ENCODE measurements around the gene ST3GAL3. TPM values are rescaled to one million over a fixed set of nuclear protein-coding genes. Genes with fewer than 3 reads are reported as not detected.

ST3GAL3 gene
- total and polyA plus RNA-seq, 2 donors (not counting 3 experiments of a cell fraction or from before 2014, with no cell fraction given): 14.3 to 35.8 TPM

- no peak for FAIRE-seq
- no peak for TF ChIP-seq MYC (IDR thresholded peaks at IDR 0.05; ENCODE audit: low read depth, low read length)
- no peak for TF ChIP-seq JUN (IDR thresholded peaks at IDR 0.05; ENCODE audit: borderline replicate concordance, insufficient read depth, insufficient read length, low read depth)
- TF ChIP-seq FOS (IDR thresholded peaks at IDR 0.05; ENCODE audit: borderline replicate concordance, insufficient read depth, low read length): no peak
- no peak for TF ChIP-seq CTCF (IDR thresholded peaks at IDR 0.05; ENCODE audit: extremely low read depth in 1 of 2, insufficient read depth in 1 of 2, low read depth in 1 of 2, low read length in 2 of 2)
- no peak for TF ChIP-seq EZH2 (IDR thresholded peaks at IDR 0.05; ENCODE audit: borderline replicate concordance, low read depth, low read length, severe bottlenecking)
- TF ChIP-seq POLR2AphosphoS5 (IDR thresholded peaks at IDR 0.05; ENCODE audit: insufficient read depth, low read depth, low read length): no peak
- no peak for TF ChIP-seq MAX (IDR thresholded peaks at IDR 0.05; ENCODE audit: insufficient read depth, insufficient read length)
- H2AFZ ChIP-seq (ENCODE audit: low read depth, low read length): no peak overlapping the region
- no peaks in the 10 kb centered on the region for H3K4me1 ChIP-seq (ENCODE audit: control insufficient read depth, extremely low read depth, insufficient read depth, low read length)
- no peaks in the 10 kb centered on the region for H4K20me1 ChIP-seq (replicated peaks; ENCODE audit: control insufficient read depth, extremely low read depth, insufficient read depth, low read length)
- ChIA-PET POLR2A (no interaction called here), CTCF (interaction anchor here (1.0 to 1.7 kb wide), 3 partner anchors 32 to 316 kb away, joined by 3 to 8 read pairs (median 6); no protein-coding TSS in a partner anchor)
- dilution Hi-C loops (cut with MboI; ENCODE audit: extremely low pct_ligation_motif_present, low sequenced_read_pairs): no loop called here
- DNase-seq (ENCODE audit: low read depth, low spot score): no peak
- H3K4me2 ChIP-seq (ENCODE audit: insufficient read depth, low read length): no peak overlapping the region
- H3K27me3 ChIP-seq (ENCODE audit: control insufficient read depth in 2 of 2, insufficient read depth in 2 of 2, low read length in 2 of 2): no peaks in the 10 kb centered on the region
- peaks cover 18% of the 10 kb centered on the region for H3K79me2 ChIP-seq (ENCODE audit: control insufficient read depth, insufficient read depth, low read length)
- intact Hi-C loops (cut with micrococcal nuclease): no loop called here
- no peak overlapping the region for H3K4me3 ChIP-seq (replicated peaks in 1 of 3; ENCODE audit: insufficient read depth in 1 of 3, low read depth in 1 of 3, low read length in 3 of 3)
- H3K9me1 ChIP-seq (replicated peaks; ENCODE audit: control insufficient read depth, extremely low read depth, insufficient read depth, low read length): no peaks in the 10 kb centered on the region
- peaks cover 0 to 5% of the 10 kb centered on the region in 2 experiments for H3K36me3 ChIP-seq (ENCODE audit: control insufficient read depth in 2 of 2, extremely low read depth in 1 of 2, insufficient read depth in 2 of 2, low read length in 2 of 2)
- BruUV-seq (replicated peaks): no TSS peak
- no peaks in the 10 kb centered on the region for H3K9me3 ChIP-seq (replicated peaks; ENCODE audit: control insufficient read depth, insufficient read depth, low read length)
- no peak overlapping the region for H3K27ac ChIP-seq (ENCODE audit: insufficient read depth, low read depth, low read length)
- no peak overlapping the region for H3K9ac ChIP-seq (replicated peaks; ENCODE audit: extremely low read depth, insufficient read depth, low read length)
Measured at GRCh38 chr1:43731867-43732531, 24.7 kb downstream of the ST3GAL3 start.
